Measurements from ENCODE around the gene C19orf12.

GRCh38 chr19:29761575-29762232 is 46.6 kb upstream of the C19orf12 start:
- TF ChIP-seq CTCF (IDR thresholded peaks at IDR 0.05), result no peak
- TF ChIP-seq EP300 (IDR thresholded peaks at IDR 0.05), result no peak
- TF ChIP-seq POLR2AphosphoS5 (IDR thresholded peaks at IDR 0.05), result no peak

Measured in upper lobe of left lung (tissue), 4 donors.